ENCODE measurements around the gene PALLD.
"Not testable (repeated sequence)": the region's sequence is repeated elsewhere in the genome, so short reads cannot be mapped to it uniquely, and the experiment has no call there.

PALLD gene

GRCh38 chr4:168496834-168497233 lies at the start of gene PALLD:
Gene PALLD (plus strand): TSS chr4:168497052.
- no peak for FAIRE-seq

GRCh38 chr4:168449063-168449462 lies 47.8 kb upstream of the PALLD start:
- FAIRE-seq, result not testable (repeated sequence)

GRCh38 chr4:168449719-168450452 lies 47.0 kb upstream of the PALLD start:
- FAIRE-seq, result no peak

- FAIRE-seq, result no peak
Measured at GRCh38 chr4:168451331-168451730, 45.5 kb upstream of the PALLD start.

GRCh38 chr4:168451744-168452390 lies 45.0 kb upstream of the PALLD start:
- no peak for FAIRE-seq

GRCh38 chr4:168453146-168453545 lies 43.7 kb upstream of the PALLD start:
- no peak for FAIRE-seq

GRCh38 chr4:168458256-168458655 lies 38.6 kb upstream of the PALLD start:
- FAIRE-seq, result not testable (repeated sequence)

GRCh38 chr4:168461821-168462220 lies 35.0 kb upstream of the PALLD start:
- no peak for FAIRE-seq

- FAIRE-seq, result no peak
Measured at GRCh38 chr4:168472920-168473319, 23.9 kb upstream of the PALLD start.

GRCh38 chr4:168474660-168475320 lies 22.1 kb upstream of the PALLD start:
- no peak for FAIRE-seq

- FAIRE-seq, result no peak
Measured at GRCh38 chr4:168475745-168476144, 21.1 kb upstream of the PALLD start.

- FAIRE-seq, result no peak
Measured at GRCh38 chr4:168478868-168479267, 18.0 kb upstream of the PALLD start.

GRCh38 chr4:168480931-168481611 lies 15.8 kb upstream of the PALLD start:
- FAIRE-seq, result peak; percentile 91

GRCh38 chr4:168483811-168484210 lies 13.0 kb upstream of the PALLD start:
- FAIRE-seq, result no peak

GRCh38 chr4:168484626-168485025 lies 12.2 kb upstream of the PALLD start:
- FAIRE-seq, result no peak

GRCh38 chr4:168485156-168485910 lies 11.5 kb upstream of the PALLD start:
- no peak for FAIRE-seq

GRCh38 chr4:168486912-168487281 lies 10.0 kb upstream of the PALLD start:
- FAIRE-seq, result no peak

GRCh38 chr4:168487282-168488035 lies 9.4 kb upstream of the PALLD start:
- FAIRE-seq, result no peak

GRCh38 chr4:168488869-168489274 lies 8.0 kb upstream of the PALLD start:
- FAIRE-seq, result no peak

- FAIRE-seq, result no peak
Measured at GRCh38 chr4:168489616-168490015, 7.2 kb upstream of the PALLD start.

- FAIRE-seq, result no peak
Measured at GRCh38 chr4:168490711-168491110, 6.1 kb upstream of the PALLD start.

- FAIRE-seq, result no peak
Measured at GRCh38 chr4:168491563-168491962, 5.3 kb upstream of the PALLD start.
